Kidney (tissue), 14 donors: ENCODE results near the gene SIX4. TPM values are rescaled to one million over a fixed set of nuclear protein-coding genes. Genes with fewer than 3 reads are reported as not detected.

ENCODE experiments used
- DNase-seq, 5 donors: peaks; one replicate each; pipeline ENCODE4 v3.0.0-alpha.2; 2013 to 2020
- FAIRE-seq: peaks from 2 replicates; lab custom pipeline; 2012; peaks lifted over from hg19 to GRCh38; lab: Jason Lieb, UNC
- H3K27ac ChIP-seq, 2 donors: one replicate each; pipeline ENCODE4 v1.7.0; 2013; ENCODE audit warnings: low read depth in 2 of 2, low read length in 2 of 2, inconsistent platforms in 1 of 2
- H3K27me3 ChIP-seq: one replicate; pipeline ENCODE4 v1.7.1; 2013; ENCODE audit warnings: low read length, inconsistent platforms; ENCODE audit not compliant: control insufficient read depth, insufficient read depth
- H3K36me3 ChIP-seq, 3 donors: one replicate each; pipeline versions ENCODE4 v1.7.0 to v1.7.1; 2013; ENCODE audit warnings: low read length in 3 of 3, control low read depth in 1 of 3, inconsistent platforms in 1 of 3; ENCODE audit not compliant: insufficient read depth in 3 of 3, control insufficient read depth in 2 of 3
- H3K4me1 ChIP-seq, 3 donors: one replicate each; pipeline versions ENCODE4 v1.7.0 to v1.7.1; 2013; ENCODE audit warnings: low read length in 3 of 3, inconsistent platforms in 1 of 3, low read depth in 1 of 3; ENCODE audit not compliant: control insufficient read depth in 2 of 3, insufficient read depth in 2 of 3
- H3K4me3 ChIP-seq, 3 donors: one replicate each; pipeline versions ENCODE4 v1.7.0 to v1.8.1; 2013; ENCODE audit warnings: low read length in 3 of 3, control low read depth in 1 of 3, inconsistent platforms in 1 of 3
- H3K9ac ChIP-seq, 3 donors: one replicate each; pipeline versions ENCODE4 v1.7.0 to v1.7.1; 2013; ENCODE audit warnings: low read length in 3 of 3, control low read depth in 1 of 3, inconsistent platforms in 1 of 3
- H3K9me3 ChIP-seq, 3 donors: one replicate each; pipeline versions ENCODE4 v1.7.0 to v1.7.1; 2013; ENCODE audit warnings: low read length in 3 of 3, control low read depth in 1 of 3, inconsistent platforms in 1 of 3; ENCODE audit not compliant: control insufficient read depth in 2 of 3, insufficient read depth in 1 of 3
- CTCF ChIP-seq: IDR thresholded peaks from 3 replicates; pipeline ENCODE4 v1.5.1; 2012; ENCODE audit warnings: mild to moderate bottlenecking, moderate library complexity, borderline replicate concordance; ENCODE audit not compliant: insufficient read depth; ENCODE audit errors: extremely low read depth
- intact Hi-C: fragments of 100-400 bp; cut with DNase I; formaldehyde crosslinking; loops from one replicate; pipeline ENCODE4 v1.11.1; 2022
- polyA plus RNA-seq: library from polyadenylated mRNA; stranded (reverse); fragments of 350-450 nt; fragmentation: Illumina TruSeq; extraction: RNeasy Lipid Tissue Mini Kit (QIAGEN cat#74804); gene quantifications from one replicate; pipeline ENCODE4 v1.2.3, GENCODE V29; 2014; ENCODE audit warnings: low read depth, low replicate concordance; ENCODE audit not compliant: insufficient read depth
- total RNA-seq: library from RNA; stranded (reverse); fragmentation: NEBNext Ultra II Directional; extraction: Animal tissue kit (Norgen Biotek cat#: 25700); gene quantifications from one replicate; pipeline ENCODE4 v1.2.1, GENCODE V29; 2021
- donor health status: control.
- donor health status: control.
- donor health status: control.
- donor health status: control.
- donor health status: control.
- donor health status: DM: yes; HTN: yes; CAD: no.
- donor health status: Normal renal cell carcinoma (clear cell type).

Gene SIX4
- total and polyA plus RNA-seq, 2 donors from 2014 or later = 0.75 to 2.8 TPM

DNA sequence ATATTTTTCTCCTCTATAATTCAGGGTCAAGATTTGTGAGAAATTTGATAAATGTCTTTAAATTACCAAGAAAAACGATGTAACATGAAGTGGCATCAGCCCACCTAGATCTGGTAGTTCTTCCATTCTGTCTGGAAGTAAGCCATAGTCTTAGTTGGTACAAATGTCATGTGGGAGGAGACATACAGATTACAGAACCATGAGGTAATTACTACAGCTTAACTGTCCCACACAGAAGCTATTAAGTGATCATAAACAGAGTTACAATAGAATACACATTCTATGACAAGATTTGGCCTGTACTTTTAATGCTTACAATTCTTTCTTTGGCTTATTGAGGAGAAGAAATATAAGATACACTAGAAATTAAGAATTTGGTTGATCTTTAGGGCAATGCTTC lies 61.2 kb downstream of the SIX4 start:
- no peak for FAIRE-seq
- H3K4me1 ChIP-seq = peaks cover 0 to 2% (median under 1%) of the 10 kb centered on the region in 3 donors
- no peak overlapping the region for H3K9ac ChIP-seq
- peak in 1 of 5 donors; percentile 34 for DNase-seq
- no peak overlapping the region for H3K27ac ChIP-seq
- no peak for TF ChIP-seq CTCF
- H3K4me3 ChIP-seq = no peak overlapping the region
- H3K27me3 ChIP-seq = peaks cover 7% of the 10 kb centered on the region
- H3K9me3 ChIP-seq = no peaks in the 10 kb centered on the region
- H3K36me3 ChIP-seq = no peaks in the 10 kb centered on the region
- intact Hi-C loops = no loop called here

DNA sequence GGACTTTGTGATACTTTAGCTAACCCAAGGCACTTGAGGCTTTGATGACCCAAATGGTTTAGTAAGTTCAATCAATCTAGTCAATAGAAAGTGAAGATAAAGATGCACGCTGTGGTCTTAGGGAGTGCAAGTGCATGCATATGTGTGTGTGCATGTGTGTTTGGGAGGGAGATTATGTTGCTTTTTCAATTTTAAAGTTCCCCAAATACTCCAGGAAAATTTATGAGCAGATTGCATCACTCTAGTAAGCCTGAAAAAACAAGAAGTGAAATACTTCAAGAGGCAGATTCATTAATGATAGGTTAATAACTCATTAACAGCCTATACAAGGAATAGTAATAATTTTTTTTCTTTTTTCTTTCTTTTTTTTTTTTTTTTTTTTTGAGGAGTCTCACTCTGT lies 62.4 kb downstream of the SIX4 start:
- Histone ChIP-seq H3K9ac (no peak overlapping the region), H3K4me3 (no peak overlapping the region), H3K27me3 (peaks cover 7% of the 10 kb centered on the region), H3K36me3 (no peaks in the 10 kb centered on the region), H3K4me1 (peaks cover 2 to 6% (median 3%) of the 10 kb centered on the region in 3 donors), H3K9me3 (no peaks in the 10 kb centered on the region), H3K27ac (no peak overlapping the region)
- TF ChIP-seq CTCF = no peak
- intact Hi-C loops = no loop called here
- FAIRE-seq (no peak), DNase-seq (no peak)

Other genes with a start within 250 kb of the SIX4 start
- gene C14orf39, start 238.3 kb downstream of the SIX4 start, total RNA-seq = not detected
- gene C14orf39, start 238.3 kb downstream of the SIX4 start, polyA plus RNA-seq = not detected
- not detected for gene SIX6, start 215.2 kb downstream of the SIX4 start, total RNA-seq
- gene SIX6, start 215.2 kb downstream of the SIX4 start, polyA plus RNA-seq = not detected
- 0.16 TPM for gene SIX1, start 74.9 kb downstream of the SIX4 start, total RNA-seq
- 0.13 TPM for gene SIX1, start 74.9 kb downstream of the SIX4 start, polyA plus RNA-seq
- gene MNAT1, start 10.4 kb upstream of the SIX4 start, total RNA-seq = 29.6 TPM
- 41.6 TPM for gene MNAT1, start 10.4 kb upstream of the SIX4 start, polyA plus RNA-seq